IPS-20b (cell line): Measurements from ENCODE around the gene PRDM4.
A peak's percentile ranks its signal among the peaks of the same experiment; 100 is the strongest.

Experiments used
- H3K27ac ChIP-seq: one replicate; pipeline ENCODE4 v1.5.1; 2013; ENCODE audit warnings: low read length
- H3K27me3 ChIP-seq: 2 replicates; pipeline ENCODE4 v1.6.1; 2013; ENCODE audit warnings: mild to moderate bottlenecking, low read length, inconsistent platforms; ENCODE audit not compliant: insufficient read depth
- H3K36me3 ChIP-seq: 2 replicates; pipeline ENCODE4 v1.6.1; 2013; ENCODE audit warnings: low read depth, mild to moderate bottlenecking, inconsistent platforms, low read length, moderate library complexity; ENCODE audit not compliant: insufficient read depth
- H3K4me1 ChIP-seq: 2 replicates; pipeline ENCODE4 v1.6.1; 2013; ENCODE audit warnings: mild to moderate bottlenecking, control low read depth, inconsistent platforms, low read length, moderate library complexity; ENCODE audit not compliant: insufficient read depth
- H3K4me3 ChIP-seq: 2 replicates; pipeline ENCODE4 v1.5.1; 2013; ENCODE audit warnings: mild to moderate bottlenecking, low read length, inconsistent platforms
- H3K9ac ChIP-seq: 2 replicates; pipeline ENCODE4 v1.6.1; 2013; ENCODE audit warnings: low read depth, mild to moderate bottlenecking, inconsistent platforms, low read length, moderate library complexity
- H3K9me3 ChIP-seq: 2 replicates; pipeline ENCODE4 v1.6.1; 2013; ENCODE audit warnings: mild to moderate bottlenecking, low read depth, low read length, inconsistent platforms; ENCODE audit not compliant: insufficient read depth

PRDM4 gene

DNA sequence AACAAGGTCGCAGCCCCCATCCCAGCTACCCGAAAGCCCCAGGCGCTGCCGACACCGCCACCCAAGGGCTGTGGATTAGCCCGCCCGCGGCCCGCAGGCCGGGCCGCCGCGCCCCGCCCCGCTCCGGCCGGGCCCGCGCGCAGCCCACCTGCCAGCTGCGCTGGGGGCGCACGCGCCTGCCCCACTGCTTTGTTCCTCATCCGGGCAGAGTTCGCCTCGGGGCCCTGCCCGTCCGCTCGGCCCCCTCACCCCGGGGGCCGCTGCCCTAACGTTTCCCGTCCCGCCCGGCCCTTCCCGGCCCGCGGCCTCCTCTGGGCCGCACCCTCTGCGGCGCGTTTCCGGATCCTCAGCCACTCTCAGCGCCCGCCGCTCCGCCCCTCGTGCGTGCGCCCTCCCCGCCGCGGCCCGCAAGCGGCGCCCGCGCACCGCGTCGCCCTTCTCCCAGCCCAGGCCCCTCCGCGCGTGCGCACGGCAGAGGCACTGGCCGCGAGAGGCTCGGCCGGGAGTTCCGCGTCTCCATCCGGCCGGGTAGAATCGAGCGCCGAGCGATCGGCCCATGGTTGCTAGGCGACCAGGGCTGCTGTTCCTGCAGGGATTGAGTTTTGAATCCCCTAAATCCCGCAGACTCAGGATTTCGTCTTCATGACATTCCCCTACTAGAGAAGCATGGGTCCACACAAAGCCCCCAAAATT, at the start of gene PRDM4:
PRDM4 (minus strand) TSS at position 329 of the 693 bp plus-strand sequence. CDS start 622 bp downstream, outside the sequence.
- H3K9me3 ChIP-seq, result no peaks in the 10 kb centered on the region
- H3K27ac ChIP-seq, result no peak within 1 kb of the TSS
- H3K9ac ChIP-seq, result peak within 1 kb of the TSS; percentile 94
- H3K27me3 ChIP-seq, result no peaks in the 10 kb centered on the region
- H3K36me3 ChIP-seq, result peaks cover 21% of the 10 kb centered on the region
- H3K4me3 ChIP-seq, result peak within 1 kb of the TSS; percentile 99
- H3K4me1 ChIP-seq, result peaks cover 12% of the 10 kb centered on the region; the same call in 1 of the 2 replicates

- H3K36me3 ChIP-seq, result no peaks in the 10 kb centered on the region
- H3K9me3 ChIP-seq, result no peaks in the 10 kb centered on the region
- no peak overlapping the region for H3K27ac ChIP-seq
- H3K4me1 ChIP-seq, result no peaks in the 10 kb centered on the region
- no peak overlapping the region for H3K9ac ChIP-seq
- no peak overlapping the region for H3K4me3 ChIP-seq
- H3K27me3 ChIP-seq, result no peaks in the 10 kb centered on the region; the same call in 1 of the 2 replicates
Measured at GRCh38 chr12:107807471-107808150, 46.7 kb upstream of the PRDM4 start.

DNA sequence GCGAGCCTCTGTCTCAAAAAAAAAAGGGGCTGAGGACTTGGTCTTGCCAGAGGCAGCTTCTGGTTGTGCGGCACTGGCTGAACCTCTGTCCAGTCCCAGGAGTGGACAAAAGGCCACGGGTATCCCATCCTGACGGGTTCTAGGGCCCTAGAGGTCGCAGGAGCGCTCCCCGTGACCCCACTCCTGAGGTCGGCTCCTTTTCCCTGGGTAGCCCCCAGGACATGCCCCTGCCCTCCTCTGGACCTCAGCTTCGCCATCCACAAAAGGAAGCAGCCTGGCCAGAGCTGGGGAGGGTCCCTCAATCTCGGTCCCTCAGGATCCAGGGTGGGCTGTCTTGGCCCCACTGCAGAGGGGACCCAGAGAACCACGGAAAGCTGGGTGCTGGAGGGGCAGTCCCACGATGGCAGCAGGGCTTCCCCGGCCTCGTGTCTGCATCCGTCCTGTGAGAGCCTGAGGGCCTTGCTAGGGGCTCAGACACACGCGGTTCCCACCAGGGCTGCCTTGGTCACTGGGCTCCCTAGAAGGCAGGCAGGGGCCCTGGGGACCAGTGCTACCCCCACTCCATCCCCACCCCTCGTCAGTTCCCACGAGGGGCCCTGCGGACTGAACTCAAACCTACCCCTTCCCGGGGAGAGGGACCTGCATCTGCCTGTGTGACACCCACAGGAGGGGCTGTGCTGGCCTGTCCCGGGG, 44.7 kb upstream of the PRDM4 start:
- Histone ChIP-seq H3K4me1 (peaks cover 8% of the 10 kb centered on the region; the same call in 1 of the 2 replicates), H3K27ac (no peak overlapping the region), H3K9me3 (no peaks in the 10 kb centered on the region), H3K27me3 (no peaks in the 10 kb centered on the region; the same call in 1 of the 2 replicates), H3K36me3 (no peaks in the 10 kb centered on the region), H3K4me3 (no peak overlapping the region), H3K9ac (no peak overlapping the region)

DNA sequence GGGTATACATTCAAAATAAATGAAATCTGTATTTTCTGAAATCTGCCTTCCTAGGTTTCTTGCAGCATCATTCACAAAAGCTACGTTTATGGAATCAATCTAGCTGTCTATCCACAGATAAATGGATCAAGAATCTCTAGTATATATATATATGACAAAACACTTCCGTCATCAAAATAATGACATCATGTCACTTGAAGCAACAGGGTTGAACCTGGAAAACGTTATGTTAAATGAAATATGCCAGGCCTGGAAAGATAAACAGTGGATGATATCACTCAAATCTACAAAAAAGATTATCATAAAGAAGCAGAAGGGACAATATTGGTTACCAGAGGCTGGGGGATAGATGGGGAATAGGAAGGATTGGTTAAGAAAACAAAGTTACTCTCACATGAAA, 42.2 kb upstream of the PRDM4 start:
- Histone ChIP-seq H3K9ac (no peak overlapping the region), H3K36me3 (no peaks in the 10 kb centered on the region), H3K9me3 (no peaks in the 10 kb centered on the region), H3K27ac (no peak overlapping the region), H3K4me1 (peaks cover 8% of the 10 kb centered on the region; the same call in 1 of the 2 replicates), H3K27me3 (no peaks in the 10 kb centered on the region), H3K4me3 (no peak overlapping the region)

GRCh38 chr12:107801150-107801549, 40.2 kb upstream of the PRDM4 start:
- H3K4me3 ChIP-seq, result no peak overlapping the region
- no peak overlapping the region for H3K9ac ChIP-seq
- H3K27me3 ChIP-seq, result no peaks in the 10 kb centered on the region; the same call in 1 of the 2 replicates
- H3K36me3 ChIP-seq, result no peaks in the 10 kb centered on the region
- no peaks in the 10 kb centered on the region for H3K9me3 ChIP-seq
- no peak overlapping the region for H3K27ac ChIP-seq
- H3K4me1 ChIP-seq, result peaks cover 8% of the 10 kb centered on the region; the same call in 1 of the 2 replicates

DNA sequence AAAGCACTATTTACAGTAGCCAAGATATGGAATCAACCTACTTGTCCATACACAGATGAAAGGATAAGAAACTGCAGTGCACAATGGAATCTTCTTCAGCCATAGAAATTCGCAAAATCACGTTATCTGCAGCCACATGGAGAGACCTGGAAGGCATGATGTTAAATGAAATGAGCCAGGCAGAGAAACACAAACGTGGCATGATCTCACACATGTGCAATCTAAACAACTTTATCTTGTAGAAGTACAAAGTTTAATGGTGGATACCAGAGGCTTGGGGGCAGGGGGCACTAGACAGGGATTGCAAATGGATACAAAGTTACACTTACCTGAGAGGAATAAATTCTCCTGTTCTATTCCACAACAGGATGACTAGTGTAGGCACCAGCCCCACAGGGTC, 37.6 kb upstream of the PRDM4 start:
- H3K4me1 ChIP-seq, result peaks cover 8% of the 10 kb centered on the region; the same call in 1 of the 2 replicates
- H3K27me3 ChIP-seq, result peaks cover 3% of the 10 kb centered on the region; the same call in 1 of the 2 replicates

DNA sequence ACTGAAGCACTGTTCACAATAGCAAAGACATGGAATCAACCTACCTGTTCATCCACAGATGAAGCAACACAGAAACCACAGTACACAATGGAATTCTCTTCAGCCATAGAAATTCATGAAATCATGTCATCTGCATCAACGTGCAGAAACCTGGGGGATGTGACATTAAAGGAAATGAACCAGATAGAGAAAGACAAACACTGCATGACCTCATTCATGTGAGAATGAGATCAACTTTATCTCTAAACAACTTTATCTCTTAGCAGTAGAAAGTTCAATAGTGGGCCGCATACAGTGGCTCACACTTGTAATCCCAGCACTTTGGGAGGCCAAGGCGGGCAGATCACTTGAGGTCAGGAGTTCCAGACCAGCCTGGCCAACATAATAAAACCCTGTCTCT, 33.5 kb upstream of the PRDM4 start:
- Histone ChIP-seq H3K27me3 (peaks cover 3% of the 10 kb centered on the region; the same call in 1 of the 2 replicates), H3K36me3 (no peaks in the 10 kb centered on the region), H3K4me1 (no peaks in the 10 kb centered on the region), H3K9me3 (no peaks in the 10 kb centered on the region), H3K27ac (no peak overlapping the region), H3K9ac (no peak overlapping the region), H3K4me3 (no peak overlapping the region)

More for the DNA sequence above, 37.6 kb upstream of the PRDM4 start:
- Histone ChIP-seq H3K27ac (no peak overlapping the region), H3K9ac (no peak overlapping the region), H3K9me3 (no peaks in the 10 kb centered on the region), H3K4me3 (no peak overlapping the region), H3K36me3 (no peaks in the 10 kb centered on the region)

- no peak overlapping the region for H3K9ac ChIP-seq
- H3K9me3 ChIP-seq, result no peaks in the 10 kb centered on the region
- no peaks in the 10 kb centered on the region for H3K4me1 ChIP-seq
- no peak overlapping the region for H3K27ac ChIP-seq
- H3K27me3 ChIP-seq, result peaks cover 3% of the 10 kb centered on the region; the same call in 1 of the 2 replicates
- H3K4me3 ChIP-seq, result no peak overlapping the region
- no peaks in the 10 kb centered on the region for H3K36me3 ChIP-seq
Measured at GRCh38 chr12:107791465-107792089, 30.6 kb upstream of the PRDM4 start.

- no peaks in the 10 kb centered on the region for H3K9me3 ChIP-seq
Measured at GRCh38 chr12:107788690-107789458, 27.9 kb upstream of the PRDM4 start.

GRCh38 chr12:107788281-107788680, 27.3 kb upstream of the PRDM4 start:
- Histone ChIP-seq H3K9ac (no peak overlapping the region), H3K4me3 (no peak overlapping the region), H3K27ac (no peak overlapping the region), H3K9me3 (no peaks in the 10 kb centered on the region), H3K27me3 (no peaks in the 10 kb centered on the region), H3K36me3 (no peaks in the 10 kb centered on the region), H3K4me1 (no peaks in the 10 kb centered on the region)

More at GRCh38 chr12:107788690-107789458, 27.9 kb upstream of the PRDM4 start:
- H3K4me1 ChIP-seq, result no peaks in the 10 kb centered on the region
- H3K4me3 ChIP-seq, result no peak overlapping the region
- H3K27ac ChIP-seq, result no peak overlapping the region
- no peaks in the 10 kb centered on the region for H3K27me3 ChIP-seq
- no peak overlapping the region for H3K9ac ChIP-seq
- no peaks in the 10 kb centered on the region for H3K36me3 ChIP-seq
